SK-N-SH treated with all-trans-retinoic acid at 6 μM for 48 hours (cell line): ENCODE results near the gene DPF3.

Experiments
- ATAC-seq: fragments of 200-7000 bp; cut with Tn5 transposase; 3 replicates; pipeline ENCODE4 v1.9.1; 2020; ENCODE audit warnings: mild to moderate bottlenecking, moderate library complexity
- ARNTL ChIP-seq: fragments of 450-650 bp; formaldehyde crosslinking; IDR thresholded peaks from 2 replicates; pipeline ENCODE4 v1.5.0; 2020; ENCODE audit warnings: low read depth, mild to moderate bottlenecking, moderate library complexity, borderline replicate concordance
- BACH2 ChIP-seq: fragments of 250-450 bp; sonication (Bioruptor Pico); IDR thresholded peaks from 2 replicates; pipeline ENCODE4 v1.9.0; 2021; ENCODE audit warnings: mild to moderate bottlenecking, borderline replicate concordance
- CREB5 ChIP-seq: fragments of 250-450 bp; sonication (Bioruptor Pico); IDR thresholded peaks from 2 replicates; pipeline ENCODE4 v1.5.1; 2020; ENCODE audit warnings: low read depth, mild to moderate bottlenecking, moderate library complexity
- CSDC2 ChIP-seq: fragments of 250-450 bp; sonication (Bioruptor Pico); IDR thresholded peaks from 2 replicates; pipeline ENCODE4 v1.5.0; 2020; ENCODE audit warnings: mild to moderate bottlenecking, moderate library complexity
- CSRNP3 ChIP-seq: fragments of 250-450 bp; sonication (Bioruptor Pico); IDR thresholded peaks from 2 replicates; pipeline ENCODE4 v1.5.1; 2021; ENCODE audit warnings: mild to moderate bottlenecking, moderate library complexity
- ESRRG ChIP-seq: fragments of 250-450 bp; sonication (Bioruptor Pico); IDR thresholded peaks from 2 replicates; pipeline ENCODE4 v1.6.1; 2021; ENCODE audit warnings: mild to moderate bottlenecking
- ISL1 ChIP-seq: fragments of 250-450 bp; sonication (Bioruptor Pico); IDR thresholded peaks from 2 replicates; pipeline ENCODE4 v2.1.2; 2022; ENCODE audit warnings: mild to moderate bottlenecking, moderate library complexity
- OSR1 ChIP-seq: fragments of 250-450 bp; sonication (Bioruptor Pico); IDR thresholded peaks from 2 replicates; pipeline ENCODE4 v1.8.0; 2022; ENCODE audit warnings: moderate library complexity, mild to moderate bottlenecking, inconsistent platforms
- PATZ1 ChIP-seq: fragments of 250-450 bp; sonication (Bioruptor Pico); IDR thresholded peaks from 2 replicates; pipeline ENCODE4 v1.8.0; 2020; ENCODE audit warnings: mild to moderate bottlenecking, moderate library complexity, borderline replicate concordance
- POU6F1 ChIP-seq: fragments of 250-450 bp; sonication (Bioruptor Pico); IDR thresholded peaks from 2 replicates; pipeline ENCODE4 v1.8.0; 2021; ENCODE audit warnings: low read depth, mild to moderate bottlenecking, moderate library complexity, borderline replicate concordance
- PPARA ChIP-seq: fragments of 250-450 bp; sonication (Bioruptor Pico); IDR thresholded peaks from 2 replicates; pipeline ENCODE4 v1.5.0; 2020; ENCODE audit warnings: mild to moderate bottlenecking, borderline replicate concordance
- RARB ChIP-seq: fragments of 250-450 bp; sonication (Bioruptor Pico); IDR thresholded peaks from 2 replicates; pipeline ENCODE4 v1.8.0; 2021; ENCODE audit warnings: mild to moderate bottlenecking, moderate library complexity
- SNAI2 ChIP-seq: fragments of 250-450 bp; sonication (Bioruptor Pico); IDR thresholded peaks from 2 replicates; pipeline ENCODE4 v1.5.0; 2020; ENCODE audit warnings: mild to moderate bottlenecking, moderate library complexity
- TCF4 ChIP-seq: fragments of 250-450 bp; sonication (Bioruptor Pico); IDR thresholded peaks from 2 replicates; pipeline ENCODE4 v1.8.0; 2021; ENCODE audit warnings: mild to moderate bottlenecking, moderate library complexity, borderline replicate concordance
- TSHZ2 ChIP-seq: fragments of 250-450 bp; sonication (Bioruptor Pico); IDR thresholded peaks from 2 replicates; pipeline ENCODE4 v1.5.0; 2020; ENCODE audit warnings: mild to moderate bottlenecking, moderate library complexity
- ZC3H10 ChIP-seq: fragments of 250-450 bp; sonication (Bioruptor Pico); IDR thresholded peaks from 2 replicates; pipeline ENCODE4 v1.5.1; 2021; ENCODE audit warnings: mild to moderate bottlenecking, moderate library complexity
- ZFP3 ChIP-seq: fragments of 250-450 bp; sonication (Bioruptor Pico); IDR thresholded peaks from 2 replicates; pipeline ENCODE4 v1.5.0; 2020; ENCODE audit warnings: mild to moderate bottlenecking, moderate library complexity
- ZFP30 ChIP-seq: fragments of 450-650 bp; formaldehyde crosslinking; IDR thresholded peaks from 2 replicates; pipeline ENCODE4 v1.5.0; 2022; ENCODE audit warnings: mild to moderate bottlenecking, moderate library complexity
- ZNF565 ChIP-seq: fragments of 450-650 bp; formaldehyde crosslinking; conservative IDR thresholded peaks from 2 replicates; pipeline ENCODE4 v1.5.0; 2020; ENCODE audit warnings: low read depth, mild to moderate bottlenecking, moderate library complexity
- ZNF70 ChIP-seq: fragments of 450-650 bp; formaldehyde crosslinking; IDR thresholded peaks from 2 replicates; pipeline ENCODE4 v1.5.0; 2020; ENCODE audit warnings: mild to moderate bottlenecking, moderate library complexity
- ZNF8 ChIP-seq: fragments of 450-650 bp; formaldehyde crosslinking; IDR thresholded peaks from 2 replicates; pipeline ENCODE4 v1.5.0; 2020; ENCODE audit warnings: mild to moderate bottlenecking, moderate library complexity

DPF3 gene

GRCh38 chr14:72847721-72848120, 46.2 kb downstream of the DPF3 start:
- ATAC-seq: no peak
- TF ChIP-seq BACH2 (CRISPR knock-in tag) (no peak), ZNF8 (CRISPR knock-in tag) (no peak), TCF4 (CRISPR knock-in tag) (no peak), ARNTL (no peak), POU6F1 (CRISPR knock-in tag) (no peak), ZNF565 (CRISPR knock-in tag) (no peak), ZFP30 (no peak), PATZ1 (no peak), ISL1 (CRISPR knock-in tag) (no peak), SNAI2 (CRISPR knock-in tag) (no peak), CSDC2 (CRISPR knock-in tag) (no peak), OSR1 (CRISPR knock-in tag) (no peak), ESRRG (CRISPR knock-in tag) (no peak), CSRNP3 (no peak), ZNF70 (no peak), PPARA (CRISPR knock-in tag) (no peak), ZFP3 (no peak)

GRCh38 chr14:72845683-72846082, 48.2 kb downstream of the DPF3 start:
- TF ChIP-seq TCF4 (CRISPR knock-in tag): no peak
- TF ChIP-seq POU6F1 (CRISPR knock-in tag): no peak
- no peak for TF ChIP-seq BACH2 (CRISPR knock-in tag)
- no peak for TF ChIP-seq PPARA (CRISPR knock-in tag)
- no peak for TF ChIP-seq RARB (CRISPR knock-in tag)
- no peak for ATAC-seq

GRCh38 chr14:72845196-72845595, 48.7 kb downstream of the DPF3 start:
- ATAC-seq: no peak
- TF ChIP-seq CREB5 (CRISPR knock-in tag) (no peak), TSHZ2 (CRISPR knock-in tag) (no peak), ZNF70 (no peak), CSRNP3 (no peak), ZNF8 (CRISPR knock-in tag) (no peak), BACH2 (CRISPR knock-in tag) (no peak), SNAI2 (CRISPR knock-in tag) (no peak), ZC3H10 (CRISPR knock-in tag) (no peak), ZFP30 (no peak), RARB (CRISPR knock-in tag) (no peak), ESRRG (CRISPR knock-in tag) (no peak), ZFP3 (no peak), TCF4 (CRISPR knock-in tag) (no peak), OSR1 (CRISPR knock-in tag) (no peak), ZNF565 (CRISPR knock-in tag) (no peak)
